HG03159 (cell line): ENCODE measurements around the gene STUB1.
A peak's percentile ranks its signal among the peaks of the same experiment; 100 is the strongest.
"Not testable (repeated sequence)": the region's sequence is repeated elsewhere in the genome, so short reads cannot be mapped to it uniquely, and the experiment has no call there.

Source experiments
- ATAC-seq: cut with Tn5 transposase; IDR thresholded peaks from one replicate; pipeline ENCODE4 v1.9.1; 2021; ENCODE audit warnings: mild to moderate bottlenecking, moderate library complexity; ENCODE audit not compliant: unreplicated experiment

STUB1 gene

GRCh38 chr16:678209-678857 lies 1.9 kb upstream of the STUB1 start:
- no peak for ATAC-seq

- ATAC-seq = no peak
Measured at GRCh38 chr16:678858-679813, 1.1 kb upstream of the STUB1 start.

- peak; percentile 1 for ATAC-seq
Measured at GRCh38 chr16:680625-680945, 375 bp downstream of the STUB1 start.

- ATAC-seq = no peak
Measured at GRCh38 chr16:680967-681745, 946 bp downstream of the STUB1 start.

GRCh38 chr16:681746-682427 lies 1.7 kb downstream of the STUB1 start:
- no peak for ATAC-seq

- ATAC-seq = no peak
Measured at GRCh38 chr16:682493-683395, 2.5 kb downstream of the STUB1 start.

GRCh38 chr16:683396-684070 lies 3.3 kb downstream of the STUB1 start:
- ATAC-seq = no peak

- peak; percentile 65 for ATAC-seq
Measured at GRCh38 chr16:684071-684794, 4.0 kb downstream of the STUB1 start, which contains the start of gene JMJD8. TSS of gene JMJD8 (minus strand) at chr16:684334. CDS start at chr16:684319, 15 bp downstream.

GRCh38 chr16:684961-685696 lies 4.9 kb downstream of the STUB1 start:
- ATAC-seq = no peak

- ATAC-seq = no peak
Measured at GRCh38 chr16:685967-686366, 5.8 kb downstream of the STUB1 start.

GRCh38 chr16:686459-687260 lies 6.5 kb downstream of the STUB1 start:
- no peak for ATAC-seq

GRCh38 chr16:687499-687898 lies 7.3 kb downstream of the STUB1 start:
- no peak for ATAC-seq

GRCh38 chr16:689175-689897 lies 9.1 kb downstream of the STUB1 start:
- ATAC-seq = no peak

GRCh38 chr16:691242-691641 lies 11.0 kb downstream of the STUB1 start:
- ATAC-seq = not testable (repeated sequence)

- no peak for ATAC-seq
Measured at GRCh38 chr16:692356-693108, 12.3 kb downstream of the STUB1 start.

- no peak for ATAC-seq
Measured at GRCh38 chr16:693364-693763, 13.2 kb downstream of the STUB1 start.
